GM12878 (cell line): ENCODE measurements around the gene STK10. TPM values are rescaled to one million over a fixed set of nuclear protein-coding genes. Genes with fewer than 3 reads are reported as not detected.
A peak's percentile ranks its signal among the peaks of the same experiment; 100 is the strongest.

Experiments used
- ATAC-seq: fragments of 200-7000 bp; cut with Tn5 transposase; 3 replicates; pipeline ENCODE4 v1.9.1; 2020; ENCODE audit warnings: mild to moderate bottlenecking, moderate library complexity
- BruUV-seq: library from RNA; stranded (reverse); fragments of 400-500 nt; replicated peaks from 2 replicates; lab custom pipeline; 2021; lab: Mats Ljungman, UMichigan
- CTCF ChIA-PET: fragments of 300-600 bp; sonication (Branson Sonifier 250); formaldehyde crosslinking; extraction: SDS; loops from one replicate; lab custom pipeline; 2021; ENCODE audit warnings: inconsistent platforms; lab: Yijun Ruan, JAX
- POLR2A ChIA-PET: fragments of 350-600 bp; formaldehyde crosslinking; extraction: SDS; loops from one replicate; lab custom pipeline; 2021; ENCODE audit warnings: inconsistent platforms; lab: Charles Lee
- RAD21 ChIA-PET: fragments of 300-600 bp; sonication (Branson Sonifier 250); formaldehyde crosslinking; loops from one replicate; lab custom pipeline; 2023; ENCODE audit warnings: antibody characterized with exemption; ENCODE audit not compliant: unreplicated experiment; lab: Charles Lee
- SMC1A ChIA-PET: fragments of 300-600 bp; sonication (Branson Sonifier 250); formaldehyde crosslinking; loops from one replicate; lab custom pipeline; 2023; ENCODE audit not compliant: unreplicated experiment, uncharacterized antibody; lab: Charles Lee
- DNase-seq: peaks from one replicate; pipeline ENCODE4 v3.0.0-alpha.2; 2011; ENCODE audit warnings: low read depth, low spot score
- FAIRE-seq: peaks from 3 replicates; lab custom pipeline; 2011; peaks lifted over from hg19 to GRCh38; lab: Jason Lieb, UNC
- H2AFZ ChIP-seq: 2 replicates; pipeline ENCODE4 v1.6.0; 2011; ENCODE audit warnings: low read depth, low read length, control low read depth; ENCODE audit not compliant: control insufficient read depth
- H3K27ac ChIP-seq: 2 replicates; pipeline ENCODE4 v1.5.1; 2011; ENCODE audit warnings: control low read depth; ENCODE audit not compliant: control insufficient read depth, insufficient read depth
- H3K27me3 ChIP-seq, 2 experiments: replicated peaks in 1 of 2; 2 replicates each; pipeline versions ENCODE4 v1.6.0 to v1.6.1; 2011; ENCODE audit warnings: low read length in 1 of 2; ENCODE audit not compliant: control insufficient read depth in 2 of 2, insufficient read depth in 2 of 2
- H3K36me3 ChIP-seq, 2 experiments: 2 replicates each; pipeline ENCODE4 v1.5.1; 2011; ENCODE audit warnings: low read length in 1 of 2; ENCODE audit not compliant: control insufficient read depth in 2 of 2, insufficient read depth in 2 of 2
- H3K4me1 ChIP-seq: 2 replicates; pipeline ENCODE4 v1.6.1; 2011; ENCODE audit warnings: mild to moderate bottlenecking, low read length, moderate library complexity, mixed read lengths; ENCODE audit not compliant: control insufficient read depth, insufficient read depth
- H3K4me2 ChIP-seq: 2 replicates; pipeline ENCODE4 v1.6.0; 2011; ENCODE audit warnings: control low read depth; ENCODE audit not compliant: control insufficient read depth, insufficient read depth
- H3K4me3 ChIP-seq: fragments of 200-600 bp; sonication (generic); 2 replicates; pipeline ENCODE4 v1.5.1; 2016
- H3K79me2 ChIP-seq: 2 replicates; pipeline ENCODE4 v1.6.0; 2011; ENCODE audit warnings: low read length; ENCODE audit not compliant: control insufficient read depth, insufficient read depth
- H3K9ac ChIP-seq: 2 replicates; pipeline ENCODE4 v1.8.0; 2011; ENCODE audit warnings: low read length, control low read depth, mixed read lengths; ENCODE audit not compliant: control insufficient read depth, insufficient read depth
- H3K9me3 ChIP-seq: replicated peaks from 3 replicates; pipeline ENCODE4 v1.5.1; 2011; ENCODE audit warnings: mild to moderate bottlenecking, low read length; ENCODE audit not compliant: control insufficient read depth, insufficient read depth
- H4K20me1 ChIP-seq: 2 replicates; pipeline ENCODE4 v1.6.0; 2011; ENCODE audit not compliant: control insufficient read depth, insufficient read depth
- ASH2L ChIP-seq: fragments of 300-600, 200-600 bp; sonication (generic); IDR thresholded peaks from 2 replicates; pipeline ENCODE4 v1.6.1; 2017; ENCODE audit warnings: low read depth, mild to moderate bottlenecking, borderline replicate concordance
- BACH1 ChIP-seq: fragments of 450-650 bp; IDR thresholded peaks from 2 replicates; pipeline ENCODE4 v1.6.1; 2017; ENCODE audit warnings: mild to moderate bottlenecking, borderline replicate concordance
- BCL11A ChIP-seq: IDR thresholded peaks from 2 replicates; pipeline ENCODE4 v1.6.1; 2011; ENCODE audit warnings: low read depth, low read length
- CBX5 ChIP-seq: sonication (generic); IDR thresholded peaks from 2 replicates; pipeline ENCODE4 v1.6.1; 2016; ENCODE audit warnings: low read depth, moderate library complexity, mild to moderate bottlenecking, inconsistent platforms
- CHD4 ChIP-seq: fragments of 200-600 bp; sonication (generic); IDR thresholded peaks from 2 replicates; pipeline ENCODE4 v1.6.1; 2016; ENCODE audit warnings: mild to moderate bottlenecking
- EED ChIP-seq: sonication (generic); IDR thresholded peaks from 2 replicates; pipeline ENCODE4 v1.6.1; 2016; ENCODE audit warnings: antibody characterized with exemption, low read depth
- ELK1 ChIP-seq: IDR thresholded peaks from 2 replicates; pipeline ENCODE4 v1.6.1; 2012; ENCODE audit warnings: low read depth, low read length, improper control_type of control experiment
- FOXM1 ChIP-seq: IDR thresholded peaks from 2 replicates; pipeline ENCODE4 v1.6.1; 2012; ENCODE audit warnings: low read depth, mild to moderate bottlenecking, inconsistent platforms, low read length, moderate library complexity
- IKZF1 ChIP-seq: fragments of 450-650 bp; conservative IDR thresholded peaks from 2 replicates; pipeline ENCODE4 v1.6.1; 2017; ENCODE audit warnings: antibody characterized with exemption, mild to moderate bottlenecking
- IRF4 ChIP-seq: IDR thresholded peaks from 2 replicates; pipeline ENCODE4 v1.6.1; 2011; ENCODE audit warnings: low read depth, low read length
- KDM1A ChIP-seq: fragments of 200-600 bp; sonication (generic); IDR thresholded peaks from 2 replicates; pipeline ENCODE4 v1.6.1; 2016; ENCODE audit warnings: borderline replicate concordance
- NFIC ChIP-seq: IDR thresholded peaks from 2 replicates; pipeline ENCODE4 v1.6.1; 2012; ENCODE audit warnings: low read depth, mild to moderate bottlenecking, inconsistent platforms, low read length, moderate library complexity
- NFXL1 ChIP-seq: fragments of 450-650 bp; IDR thresholded peaks from 2 replicates; pipeline ENCODE4 v1.6.1; 2017; ENCODE audit warnings: antibody characterized with exemption, mild to moderate bottlenecking, borderline replicate concordance
- NR2C1 ChIP-seq: fragments of 450-650 bp; IDR thresholded peaks from 2 replicates; pipeline ENCODE4 v1.6.1; 2017; ENCODE audit warnings: antibody characterized with exemption, mild to moderate bottlenecking, moderate library complexity
- NR2F1 ChIP-seq: fragments of 450-650 bp; conservative IDR thresholded peaks from 2 replicates; pipeline ENCODE4 v1.6.1; 2017; ENCODE audit warnings: mild to moderate bottlenecking
- PAX8 ChIP-seq: fragments of 450-650 bp; IDR thresholded peaks from 2 replicates; pipeline ENCODE4 v1.6.1; 2017; ENCODE audit warnings: mild to moderate bottlenecking, moderate library complexity
- PKNOX1 ChIP-seq: fragments of 450-650 bp; IDR thresholded peaks from 2 replicates; pipeline ENCODE4 v1.6.1; 2016; ENCODE audit warnings: mild to moderate bottlenecking
- RBBP5 ChIP-seq: fragments of 200-600 bp; sonication (generic); conservative IDR thresholded peaks from 2 replicates; pipeline ENCODE4 v1.6.1; 2016
- SIX5 ChIP-seq: IDR thresholded peaks from 2 replicates; pipeline ENCODE4 v1.6.1; 2011; ENCODE audit warnings: mild to moderate bottlenecking, low read depth, low read length, moderate library complexity; ENCODE audit not compliant: severe bottlenecking
- SMAD1 ChIP-seq: fragments of 450-650 bp; IDR thresholded peaks from 2 replicates; pipeline ENCODE4 v1.6.1; 2018; ENCODE audit warnings: mild to moderate bottlenecking, low read depth; ENCODE audit not compliant: partially characterized antibody
- USF2 ChIP-seq: IDR thresholded peaks from 2 replicates; pipeline ENCODE4 v1.6.1; 2011; ENCODE audit warnings: low read depth, low read length, improper control_type of control experiment, borderline replicate concordance
- YBX1 ChIP-seq: fragments of 450-650 bp; IDR thresholded peaks from 2 replicates; pipeline ENCODE4 v1.6.1; 2016; ENCODE audit warnings: antibody characterized with exemption
- WGBS: methylation state at CpG from one replicate; pipeline ENCODE4 v1.1.6; 2016; ENCODE audit warnings: low lambda C conversion rate; ENCODE audit not compliant: insufficient replicate concordance, insufficient coverage; ENCODE audit errors: missing lambda C conversion rate; 5-methylcytosine and 5-hydroxymethylcytosine counted together
- in situ Hi-C: fragments of 300-500 bp; cut with MboI; formaldehyde crosslinking; loops from 9 replicates; pipeline ENCODE4 v1.14.3; 2018; ENCODE audit warnings: mixed read lengths
- intact Hi-C: fragments of 100-400 bp; cut with micrococcal nuclease; formaldehyde crosslinking; loops from one replicate; pipeline ENCODE4 v1.14.2; 2022; ENCODE audit not compliant: unreplicated experiment
- polyA plus RNA-seq, 11 experiments: library from polyadenylated mRNA; depleted of rRNA in 4 of 11; unstranded in 6 of 11; stranded (reverse) in 5 of 11; fragments of >200 nt; fragmentation: Nextera tagmentation in 4 of 11; fragmentation: Illumina TruSeq in 1 of 11; extraction: Ambion mirVana in 4 of 11; extraction: Trizol in 1 of 11; gene quantifications; 1 replicate in 1 of 11; 2 replicates in 10 of 11; pipeline versions ENCODE4 v1.2.1 to v1.2.3, GENCODE V29; 2011 to 2016; ENCODE audit warnings: inconsistent platforms in 2 of 11, missing spikeins in 2 of 11, low read depth in 1 of 11
- total RNA-seq, 4 experiments: library from RNA; depleted of rRNA in 3 of 4; stranded (reverse); fragments of >200 nt in 3 of 4; fragmentation: Illumina TruSeq in 1 of 4; extraction: Trizol in 1 of 4; gene quantifications; 2 replicates each; pipeline versions ENCODE4 v1.2.1 to v1.2.3, GENCODE V29; 2013 to 2021

The STK10 gene
- total and polyA plus RNA-seq, 10 of the 15 experiments (the other 5 are each of a cell fraction or from before 2014, with no cell fraction given), result 14.2 to 96.4 (median 50.6) TPM

- Histone ChIP-seq H3K4me1 (peaks cover 41% of the 10 kb centered on the region), H4K20me1 (no peaks in the 10 kb centered on the region), H2AFZ (no peak overlapping the region), H3K36me3 (no peaks in the 10 kb centered on the region), H3K27ac (no peak overlapping the region), H3K4me3 (peak overlapping the region; percentile 47; the same call in 1 of the 2 replicates), H3K9ac (no peak overlapping the region), H3K4me2 (peak overlapping the region; percentile 67), H3K27me3 (no peaks in the 10 kb centered on the region), H3K9me3 (no peaks in the 10 kb centered on the region), H3K79me2 (peaks cover 93% of the 10 kb centered on the region)
- no peak for DNase-seq
- ChIA-PET CTCF (interaction anchor here (0.8 to 9.6 kb wide), 11 partner anchors 10 to 96 kb away, joined by 3 to 179 read pairs (median 3); no protein-coding TSS in a partner anchor), POLR2A (interaction anchor here (1.5 kb wide), 1 partner anchor 14 kb away, joined by 3 read pairs; no protein-coding TSS in a partner anchor), RAD21 (interaction anchor here (1.0 to 2.7 kb wide), 4 partner anchors 18 to 97 kb away, joined by 3 to 13 read pairs (median 8); no protein-coding TSS in a partner anchor), SMC1A (interaction anchor here (0.6 to 8.8 kb wide), 13 partner anchors 16 to 185 kb away, joined by 3 to 167 read pairs (median 4); partner anchors contain the start of gene STK10)
- ATAC-seq, result peak; percentile 3; the same call in 2 of the 3 replicates
- intact Hi-C loops (loop anchor here (1.0 to 10.0 kb wide), 4 partner anchors 41 to 588 kb away; partner anchors contain the start of gene FGF18), in situ Hi-C loops (no loop called here)
- WGBS, result 50% methylated on average over 6 of the region's 6 CpGs
- BruUV-seq, result no TSS peak
- peak; percentile 13 for FAIRE-seq
- TF ChIP-seq ELK1, result no peak
- TF ChIP-seq KDM1A, result no peak
- peak; percentile 62; the same call in 1 of the 2 replicates for TF ChIP-seq IKZF1
- no peak; the same call in 1 of the 2 replicates for TF ChIP-seq USF2
- TF ChIP-seq NR2F1, result 0 out of 2 replicates have a peak, but pooled peaks have one; percentile 24
- TF ChIP-seq PAX8, result no peak
- no peak for TF ChIP-seq YBX1
- no peak for TF ChIP-seq FOXM1
- TF ChIP-seq BCL11A, result peak; percentile 64; the same call in 1 of the 2 replicates
- no peak for TF ChIP-seq IRF4
- TF ChIP-seq EED, result no peak
- no peak for TF ChIP-seq NFXL1
- no peak for TF ChIP-seq BACH1
- no peak for TF ChIP-seq CHD4
- TF ChIP-seq NR2C1, result no peak
- no peak for TF ChIP-seq ASH2L
- no peak for TF ChIP-seq SMAD1
- TF ChIP-seq NFIC, result no peak; the same call in 1 of the 2 replicates
- TF ChIP-seq RBBP5, result no peak
- no peak for TF ChIP-seq PKNOX1
- TF ChIP-seq SIX5, result no peak
- no peak for TF ChIP-seq CBX5
Measured at GRCh38 chr5:172002840-172003512, 185.0 kb downstream of the STK10 start.
